ENCODE results near the gene PDP2.
"Not testable (repeated sequence)": the region's sequence is repeated elsewhere in the genome, so short reads cannot be mapped to it uniquely, and the experiment has no call there.

The PDP2 gene

GRCh38 chr16:66919569-66920298, 39.4 kb downstream of the PDP2 start:
- no peak for DNase-seq (ENCODE audit: low read depth in 3 of 3)

DNA sequence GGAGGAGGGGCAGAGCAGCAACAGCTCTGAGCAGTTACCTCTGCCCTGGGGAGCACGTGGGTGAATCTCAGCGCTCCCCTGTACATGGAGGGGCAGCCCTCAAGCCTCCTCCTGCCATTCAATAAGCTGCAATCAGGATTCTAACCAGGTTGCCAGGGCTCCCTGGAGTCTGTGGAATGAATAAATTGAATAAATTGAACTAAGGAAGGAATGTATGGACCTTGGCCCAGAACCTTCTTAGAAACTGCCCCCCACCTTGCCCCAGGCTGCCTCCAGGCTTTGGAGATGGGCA, 39.9 kb downstream of the PDP2 start:
- no peak for DNase-seq (ENCODE audit: low read depth in 3 of 3)

DNA sequence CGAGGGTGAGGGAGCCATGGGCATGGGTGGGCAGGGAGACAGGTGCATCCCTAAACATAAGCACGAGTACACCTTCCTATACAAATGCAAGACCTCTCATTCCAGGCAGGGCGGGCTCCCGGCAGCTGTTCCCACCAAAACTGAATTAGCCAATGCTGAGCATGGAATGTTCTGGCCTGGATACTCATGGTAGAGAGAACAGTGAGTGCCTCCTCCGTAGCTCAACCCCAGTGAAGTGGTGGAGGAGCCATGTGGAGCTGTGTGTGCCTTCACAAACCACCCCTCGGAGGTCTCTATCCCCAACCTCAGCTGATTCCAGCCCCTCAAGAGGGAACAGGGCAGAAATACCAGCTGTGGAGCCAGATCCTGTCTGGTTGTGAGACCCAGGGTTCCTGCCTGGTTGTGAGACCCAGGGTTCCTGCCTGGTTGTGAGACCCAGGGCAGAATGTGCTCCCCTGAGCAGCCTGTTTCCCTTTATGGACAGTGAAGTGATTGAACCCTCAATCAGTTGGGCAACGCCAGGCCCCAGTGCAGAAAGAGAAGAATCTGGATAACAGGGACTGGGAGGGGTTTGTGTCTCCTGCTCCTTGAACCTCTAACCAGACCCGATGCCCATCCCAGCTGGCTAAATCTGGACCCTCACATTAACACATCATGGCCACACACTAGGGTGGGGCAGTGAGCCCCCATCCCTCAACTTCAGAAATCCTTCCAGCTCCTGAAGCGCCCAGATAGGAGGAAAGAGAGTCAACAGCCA, 40.8 kb downstream of the PDP2 start:
- no peak for DNase-seq (ENCODE audit: low read depth in 3 of 3)

DNA sequence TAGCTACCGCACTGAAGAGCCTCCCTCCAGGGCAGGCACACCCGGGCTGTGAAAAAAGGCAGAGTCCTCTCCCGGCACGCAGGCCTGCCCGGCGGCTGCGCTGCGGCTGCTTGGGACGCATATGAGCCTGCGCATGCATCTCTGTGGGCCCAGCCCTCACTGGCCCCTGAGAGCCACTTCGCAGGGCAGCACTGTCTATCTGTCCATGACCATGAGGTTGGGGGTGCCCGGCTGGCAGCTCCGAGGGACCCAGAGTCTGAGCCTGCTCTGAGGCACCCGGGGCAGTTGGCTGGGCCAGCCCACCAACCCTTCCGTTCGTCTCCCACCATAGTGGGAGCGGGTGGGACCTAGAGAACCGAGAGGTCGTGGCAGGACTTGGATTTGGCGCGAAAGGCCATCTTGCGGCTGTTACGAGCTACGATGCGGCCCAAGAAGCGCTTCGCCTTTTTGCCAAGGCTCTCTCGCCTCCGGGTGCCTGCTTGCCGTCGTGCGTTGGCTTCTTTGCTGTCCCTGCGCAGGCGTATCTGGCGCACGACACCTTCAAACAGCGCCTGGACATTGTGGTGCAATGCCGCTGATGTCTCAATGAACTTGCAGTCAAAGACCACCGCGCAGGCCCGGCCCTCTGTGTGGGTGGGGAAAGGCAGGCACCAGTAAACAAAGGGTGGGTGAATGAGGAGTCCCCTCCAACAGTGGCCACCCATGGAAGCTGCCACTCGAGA, 41.6 kb downstream of the PDP2 start:
- DNase-seq (ENCODE audit: low read depth in 3 of 3), result no peak

DNA sequence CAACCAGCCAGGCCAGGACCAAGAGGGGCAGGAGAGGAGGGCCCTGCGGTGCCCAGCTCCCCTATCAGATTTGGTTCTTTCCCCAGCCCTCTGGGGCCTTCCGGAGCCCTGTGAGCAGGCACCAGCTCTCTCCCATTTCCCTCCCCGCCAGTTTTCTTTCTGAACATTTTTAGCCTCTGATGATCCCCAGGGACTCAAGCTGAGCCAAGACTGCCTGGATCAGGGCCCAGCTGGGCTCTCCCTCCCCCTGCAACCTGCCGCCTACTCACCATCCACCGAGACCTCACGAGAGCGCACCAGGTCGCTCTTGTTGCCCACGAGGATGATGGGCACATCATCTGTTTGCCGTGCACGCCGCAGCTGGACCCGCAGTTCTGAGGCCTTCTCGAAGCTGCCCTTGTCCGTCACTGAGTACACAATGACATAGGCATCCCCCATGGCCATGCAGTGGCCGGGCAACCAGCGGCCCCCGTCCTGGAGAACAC, 43.0 kb downstream of the PDP2 start:
- DNase-seq (ENCODE audit: low read depth in 3 of 3), result no peak

GRCh38 chr16:66923866-66924265, 43.6 kb downstream of the PDP2 start:
- DNase-seq (ENCODE audit: low read depth in 3 of 3), result no peak

GRCh38 chr16:66924527-66925321, 44.4 kb downstream of the PDP2 start:
- peak in 1 of 3 experiments; percentile 35 for DNase-seq (ENCODE audit: low read depth in 3 of 3)

DNA sequence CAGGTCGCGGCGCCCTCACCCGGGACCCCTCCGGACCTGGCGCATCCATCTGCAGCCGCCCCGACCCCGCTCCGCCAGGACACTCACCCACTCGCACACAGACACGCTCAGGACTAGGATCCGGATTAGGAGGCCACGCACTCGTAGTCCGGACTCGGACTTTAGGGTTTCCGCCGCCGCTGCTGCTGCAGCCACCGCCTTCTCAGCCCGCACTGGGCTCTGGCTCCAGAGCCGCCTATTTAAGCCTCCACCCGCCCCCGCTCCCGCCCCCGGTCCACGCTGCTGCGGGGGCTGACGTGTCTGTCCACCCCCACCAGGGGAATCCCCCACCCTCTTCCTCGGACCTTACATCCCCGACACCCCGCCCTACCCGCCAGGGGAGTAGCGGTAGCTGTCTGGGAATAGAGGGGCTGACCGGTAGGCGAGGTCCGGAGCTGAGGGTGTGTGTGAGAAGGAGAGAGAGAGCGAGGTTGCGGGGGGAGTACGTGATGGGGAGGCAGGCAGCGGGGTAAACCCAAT, 45.1 kb downstream of the PDP2 start, which contains the start of gene RRAD:
Gene RRAD, minus strand, starts transcription at position 214 of the 519 bp plus-strand sequence. CDS start 356 bp downstream, outside the sequence.
- DNase-seq (ENCODE audit: low read depth in 3 of 3), result no peak

DNA sequence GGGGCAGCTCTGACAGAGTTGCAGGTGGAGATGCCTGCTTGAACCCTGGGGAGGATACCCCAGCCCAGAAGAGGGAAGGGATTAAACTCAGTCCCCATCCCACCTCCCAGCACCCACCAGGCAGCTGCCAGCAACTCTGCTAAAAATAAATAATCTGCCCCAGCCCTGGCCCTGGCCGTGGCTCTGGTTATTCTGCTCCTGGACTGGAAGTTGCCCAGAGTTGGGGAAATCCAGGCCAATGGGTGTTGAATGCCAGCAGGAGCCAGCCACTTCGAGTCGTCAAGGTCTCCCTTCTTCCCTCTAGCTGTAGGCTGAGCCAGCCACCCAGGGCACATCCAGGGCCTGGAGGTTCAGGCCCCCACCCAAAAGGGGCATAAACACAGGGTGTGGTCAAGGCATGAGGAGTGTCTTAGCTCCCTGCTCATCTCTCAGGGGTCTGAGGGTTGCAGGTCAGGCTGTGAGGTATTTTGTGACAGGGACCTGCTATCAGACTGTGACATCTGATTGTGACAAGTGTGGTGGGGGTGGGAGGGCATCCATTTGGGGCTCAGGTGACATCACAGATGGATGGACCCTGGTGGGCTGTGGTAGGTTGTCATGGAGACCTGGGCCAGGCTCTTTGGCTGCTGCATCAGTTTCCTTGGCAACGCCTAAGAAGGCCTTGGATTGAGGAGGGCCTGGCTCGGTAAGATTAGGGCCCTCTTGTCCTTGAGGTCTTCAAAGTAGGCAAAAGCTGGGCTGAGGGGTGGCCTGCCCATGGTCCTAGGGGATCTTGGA, 46.0 kb downstream of the PDP2 start:
- no peak for DNase-seq (ENCODE audit: low read depth in 3 of 3)

DNA sequence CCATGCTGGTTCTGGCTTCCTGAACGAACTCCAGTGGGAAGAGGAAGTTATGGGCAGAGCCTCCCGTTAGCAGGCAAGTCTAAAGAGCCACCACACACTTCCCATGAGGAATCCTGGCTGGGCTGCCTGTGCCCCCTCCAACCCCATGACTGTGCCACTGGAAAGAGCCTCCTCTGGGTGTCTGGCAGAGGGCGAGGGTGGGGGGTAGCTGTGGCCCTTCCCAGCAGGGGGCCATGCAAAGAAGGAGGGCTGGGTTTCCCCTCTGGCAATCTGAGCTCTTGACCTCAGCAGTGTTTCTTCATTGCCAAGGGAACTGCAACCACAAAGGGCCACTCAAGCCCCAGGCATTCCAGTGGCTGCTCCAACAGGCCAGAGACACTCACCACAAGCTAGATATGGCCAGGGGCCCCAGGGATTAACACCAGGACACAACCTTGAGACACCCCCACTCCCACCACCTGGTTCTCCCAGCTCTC, 46.7 kb downstream of the PDP2 start:
- no peak for DNase-seq (ENCODE audit: low read depth in 3 of 3)

GRCh38 chr16:66927918-66928649, 47.8 kb downstream of the PDP2 start:
- no peak for DNase-seq (ENCODE audit: low read depth in 3 of 3)

- peak in 1 of 3 experiments; percentile 46 for DNase-seq (ENCODE audit: low read depth in 3 of 3)
These were observed 48.5 kb downstream of the PDP2 start for GRCh38 chr16:66928702-66929388.

DNA sequence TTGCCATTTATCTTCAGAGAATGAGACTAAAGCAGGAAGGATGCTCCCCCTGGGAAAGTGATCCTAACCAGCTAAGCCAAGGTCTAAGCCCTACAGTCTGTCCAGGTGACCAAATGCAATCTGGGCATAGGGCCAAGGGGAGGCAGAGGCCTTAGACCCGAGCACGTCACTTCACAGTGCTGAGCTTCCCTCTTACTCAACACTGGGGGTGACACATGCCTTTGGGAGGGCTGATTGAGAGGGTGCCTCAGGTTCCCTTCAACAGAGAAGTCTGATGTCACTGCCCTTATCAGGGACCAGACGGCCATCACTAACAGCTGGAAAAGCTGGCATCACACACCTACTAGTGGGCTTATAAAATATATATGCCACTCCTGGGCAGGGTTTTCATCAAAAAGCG, 49.9 kb downstream of the PDP2 start:
- no peak for DNase-seq (ENCODE audit: low read depth in 3 of 3)

DNA sequence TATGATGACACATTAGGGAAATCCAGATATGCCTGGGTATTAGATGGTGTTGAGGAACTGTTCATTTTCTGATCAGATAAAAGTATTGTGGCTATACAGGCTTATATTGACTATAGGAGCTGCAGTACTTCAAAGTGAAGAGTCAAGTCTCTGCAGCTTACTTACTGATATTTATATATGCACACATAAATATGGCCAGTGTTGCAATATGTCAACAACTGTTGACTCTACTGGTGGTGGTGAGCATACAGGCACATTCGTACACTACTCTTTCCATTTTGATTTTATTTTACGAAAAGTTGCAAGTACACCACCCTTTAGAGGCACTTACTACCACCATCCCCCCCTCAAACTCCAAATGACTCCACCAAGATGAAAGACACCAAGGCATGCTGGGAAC, 51.4 kb downstream of the PDP2 start:
- DNase-seq (ENCODE audit: low read depth in 3 of 3), result no peak

DNA sequence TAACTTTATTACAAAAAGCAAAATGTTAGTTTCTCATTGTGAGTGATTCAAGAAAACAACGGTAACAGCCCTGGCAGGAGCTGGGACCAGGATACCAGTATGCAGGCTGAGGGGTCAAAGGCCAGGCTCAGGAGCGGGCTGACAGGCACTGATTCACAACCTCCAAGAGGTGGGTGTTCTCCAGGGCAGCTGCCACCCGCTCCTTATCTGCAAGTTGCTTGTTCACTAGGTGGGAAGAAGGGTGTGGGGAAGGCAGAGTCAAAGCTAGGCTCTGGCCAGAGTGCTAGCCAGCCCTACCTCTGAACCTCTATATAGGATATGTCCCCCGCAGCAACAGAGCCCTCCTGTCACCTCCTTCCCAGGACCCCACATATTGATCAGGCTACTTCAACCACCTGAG, 51.8 kb downstream of the PDP2 start:
- DNase-seq (ENCODE audit: low read depth in 3 of 3), result no peak

- peak; percentile 19 to 56 (median 21) for DNase-seq (ENCODE audit: low read depth in 3 of 3)
These were observed 53.4 kb downstream of the PDP2 start for GRCh38 chr16:66933776-66934137.

DNA sequence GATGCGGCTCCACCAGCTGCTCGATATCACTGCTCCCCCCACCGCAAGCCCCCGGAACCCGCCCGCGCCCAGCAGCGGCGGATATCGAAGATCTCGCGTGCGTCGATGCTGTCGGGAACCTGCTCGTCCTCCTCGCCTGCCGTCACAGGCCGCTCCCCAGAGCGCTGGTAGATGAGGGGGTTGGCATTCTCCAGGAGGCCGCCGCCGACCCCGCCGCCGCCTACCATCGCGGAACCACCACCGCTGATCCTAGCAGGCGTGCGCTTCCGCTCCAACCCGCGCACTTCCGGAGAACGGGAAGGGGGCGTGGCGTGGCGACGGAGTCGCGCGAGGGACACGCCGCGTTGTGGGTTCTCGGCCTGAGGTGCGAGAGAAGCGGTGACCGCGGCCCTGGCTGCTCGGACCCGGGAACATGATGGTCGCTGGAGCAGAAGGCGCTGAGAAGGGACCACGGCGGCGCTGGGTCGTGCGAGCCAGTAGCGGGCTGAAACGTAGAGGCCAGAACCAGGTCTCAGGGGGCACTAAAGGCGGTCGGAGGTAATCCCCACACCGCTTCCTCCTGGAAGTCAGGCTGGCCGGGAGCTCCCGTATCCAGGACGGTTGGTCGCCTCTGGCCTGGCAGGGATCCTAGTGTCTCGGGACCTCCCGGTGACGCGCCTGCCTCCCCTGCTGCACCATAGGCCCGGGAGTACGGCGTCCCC, 54.0 kb downstream of the PDP2 start, which contains the start of gene CIAO2B:
Gene CIAO2B, minus strand, starts transcription at position 265 of the 701 bp plus-strand sequence. Its CDS starts 38 bp downstream, at position 227.
- DNase-seq (ENCODE audit: low read depth in 3 of 3), result peak; percentile 81 to 88 (median 86)

- DNase-seq (ENCODE audit: low read depth in 3 of 3), result not testable (repeated sequence)
These were observed 54.6 kb downstream of the PDP2 start for GRCh38 chr16:66934839-66935313.
